ENCODE results near the gene MAPK6. TPM values are rescaled to one million over a fixed set of nuclear protein-coding genes. Genes with fewer than 3 reads are reported as not detected.
A peak's percentile ranks its signal among the peaks of the same experiment; 100 is the strongest.

MAPK6 gene
- total RNA-seq, 1 experiment from 2014 or later, result 22.8 TPM

- DNase-seq (ENCODE audit: low spot score), result peak; percentile 61
Measured at GRCh38 chr15:52010633-52011595, 8.1 kb upstream of the MAPK6 start.

GRCh38 chr15:52011711-52012144, 7.3 kb upstream of the MAPK6 start:
- DNase-seq (ENCODE audit: low spot score), result no peak

DNA sequence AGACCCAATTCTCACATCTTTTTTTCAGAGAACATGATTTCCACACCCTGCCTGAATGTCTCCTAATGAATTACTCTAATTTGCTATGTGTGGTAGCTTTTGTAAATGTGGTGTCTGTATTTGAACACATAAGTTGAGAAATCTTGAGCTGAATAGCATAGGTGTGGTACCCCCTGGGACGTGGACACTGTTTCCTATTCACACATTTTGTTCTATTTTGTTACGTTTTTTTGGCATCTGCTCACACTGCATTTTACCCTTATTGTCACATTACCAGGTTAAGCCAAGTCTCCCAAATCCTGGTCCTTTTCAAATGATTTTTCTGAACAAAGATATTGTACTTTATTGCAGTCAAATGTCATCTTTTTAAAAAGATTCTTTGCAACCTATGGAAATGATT, 6.8 kb upstream of the MAPK6 start:
- no peak for DNase-seq (ENCODE audit: low spot score)

DNA sequence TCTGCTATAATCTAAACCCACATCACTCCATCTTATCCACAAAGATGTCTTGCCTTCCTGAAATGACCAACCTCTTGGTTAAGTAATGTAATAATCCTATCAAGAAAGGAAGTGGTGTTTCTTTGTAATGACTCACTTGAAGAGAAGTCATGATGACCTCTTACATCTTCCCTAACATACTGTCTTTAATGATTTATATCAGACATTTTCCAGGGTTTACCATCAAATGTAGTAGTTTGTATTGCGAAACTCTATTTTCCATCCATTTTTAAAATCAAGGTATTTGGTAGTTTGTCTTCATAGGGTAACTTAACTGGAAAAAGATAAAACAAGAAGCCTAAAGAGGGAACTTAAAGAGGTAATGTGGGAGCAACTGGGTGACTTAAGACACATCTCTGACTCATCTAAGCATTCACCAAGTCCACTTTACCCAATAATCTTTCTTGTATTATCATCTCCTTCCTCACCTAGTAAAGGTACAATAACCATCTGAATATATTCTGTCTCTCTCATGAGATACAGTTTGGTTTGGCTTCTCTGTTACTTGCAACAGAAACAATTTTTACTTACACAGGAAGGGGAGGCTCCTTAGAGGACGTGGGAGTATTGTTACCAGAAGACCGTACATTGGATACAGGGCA, 5.7 kb upstream of the MAPK6 start:
- no peak for DNase-seq (ENCODE audit: low spot score)

GRCh38 chr15:52014616-52015015, 4.4 kb upstream of the MAPK6 start:
- no peak for DNase-seq (ENCODE audit: low spot score)

GRCh38 chr15:52016316-52016715, 2.7 kb upstream of the MAPK6 start:
- no peak for DNase-seq (ENCODE audit: low spot score)

- DNase-seq (ENCODE audit: low spot score), result no peak
Measured at GRCh38 chr15:52018244-52018643, 775 bp upstream of the MAPK6 start.

DNA sequence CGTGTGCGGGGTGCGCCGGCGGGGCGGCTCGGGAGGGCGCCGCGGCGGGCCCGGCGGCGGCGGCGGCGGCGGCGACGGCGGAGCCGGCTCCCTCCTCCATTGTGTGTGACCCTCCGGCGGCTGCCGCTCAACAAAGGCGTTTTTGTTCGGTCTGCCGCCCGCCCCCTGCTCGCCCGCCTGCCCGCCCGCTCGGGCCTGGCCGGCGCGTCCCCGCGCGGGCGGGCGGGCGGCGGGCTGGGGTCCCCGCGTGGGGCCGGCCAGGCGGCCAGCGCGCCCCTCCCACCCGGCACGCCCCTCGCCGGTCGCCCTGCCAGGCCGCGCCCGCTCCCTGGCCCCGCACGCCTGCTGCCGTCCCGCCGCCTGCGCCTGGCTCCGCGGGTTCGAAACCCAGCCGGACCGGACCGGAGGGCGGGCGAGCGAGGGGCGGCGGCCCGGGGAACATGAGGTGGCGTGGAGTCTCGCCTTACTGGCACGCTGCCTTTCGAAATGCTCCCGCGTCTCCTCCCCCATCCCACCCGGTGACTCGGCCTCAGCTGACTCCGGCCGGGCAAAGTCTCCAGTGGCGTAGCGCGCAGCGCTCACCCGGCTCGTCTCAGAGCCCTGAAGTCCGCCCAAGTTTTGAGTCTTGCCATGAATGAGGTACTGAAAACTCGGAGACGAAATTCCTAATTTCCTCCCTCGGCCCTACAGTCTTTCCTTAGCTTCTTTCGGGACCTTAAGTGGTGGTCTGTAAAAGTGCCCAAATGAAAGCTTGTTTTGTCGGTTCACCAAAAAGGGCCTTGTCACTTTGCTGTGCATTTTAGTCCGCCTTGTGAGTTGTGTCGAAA, 588 bp downstream of the MAPK6 start:
- DNase-seq (ENCODE audit: low spot score), result peak; percentile 92

- DNase-seq (ENCODE audit: low spot score), result peak; percentile 65
Measured at GRCh38 chr15:52020221-52021085, 1.4 kb downstream of the MAPK6 start.

GRCh38 chr15:52021128-52021671, 2.2 kb downstream of the MAPK6 start:
- DNase-seq (ENCODE audit: low spot score), result no peak

- no peak for DNase-seq (ENCODE audit: low spot score)
Measured at GRCh38 chr15:52021892-52022540, 3.0 kb downstream of the MAPK6 start.

GRCh38 chr15:52023169-52023922, 4.3 kb downstream of the MAPK6 start:
- DNase-seq (ENCODE audit: low spot score), result no peak

GRCh38 chr15:52028431-52029093, 9.5 kb downstream of the MAPK6 start:
- DNase-seq (ENCODE audit: low spot score), result no peak

GRCh38 chr15:52030010-52030409, 11.0 kb downstream of the MAPK6 start:
- no peak for DNase-seq (ENCODE audit: low spot score)

DNA sequence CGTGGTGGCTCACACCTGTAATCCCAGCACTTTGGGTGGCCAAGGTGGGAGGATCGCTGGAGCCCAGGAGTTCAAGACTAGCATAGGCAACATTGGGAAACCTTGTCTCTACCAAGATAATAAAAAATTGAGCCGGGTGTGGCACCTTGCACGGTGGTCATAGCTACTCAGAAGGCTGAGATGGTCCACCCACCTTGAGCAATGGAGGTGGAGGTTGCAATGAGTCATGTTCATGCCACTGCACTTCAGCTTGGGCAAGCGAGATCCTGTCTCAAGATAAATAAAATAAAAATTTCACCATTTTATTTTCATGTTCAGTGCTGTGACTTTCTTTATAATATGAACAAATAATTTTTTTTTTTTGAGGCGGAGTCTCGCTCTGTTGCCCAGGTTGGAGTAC, 12.5 kb downstream of the MAPK6 start:
- DNase-seq (ENCODE audit: low spot score), result no peak

DNA sequence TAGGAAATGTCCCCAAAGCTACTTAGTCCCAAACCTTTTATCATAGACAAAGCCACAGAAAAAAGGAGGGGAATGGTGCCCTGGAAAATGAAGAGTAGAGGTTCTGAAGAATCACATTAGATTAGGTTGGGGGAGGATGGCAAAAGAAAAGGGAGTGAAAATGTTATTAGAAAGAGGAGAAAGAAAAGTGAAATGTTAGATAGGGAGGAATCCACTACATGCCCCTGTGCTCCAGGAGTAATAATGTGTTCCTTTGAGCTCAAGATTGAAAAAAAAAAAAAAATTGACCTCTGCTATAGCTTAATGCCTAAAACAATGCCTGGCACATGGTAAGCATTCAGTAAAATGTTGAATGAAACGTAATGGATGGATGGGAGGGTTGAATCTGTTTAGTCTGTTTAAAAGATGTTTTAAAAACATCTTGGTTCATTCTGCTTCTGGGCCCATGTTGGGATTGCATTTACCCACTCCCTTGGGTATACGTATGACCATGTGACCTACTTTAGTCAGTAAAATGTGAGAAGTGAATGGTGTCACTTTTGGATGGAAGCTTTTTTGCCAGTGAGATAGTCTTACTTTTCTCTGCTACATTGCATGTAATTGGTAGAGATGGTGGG, 19.0 kb downstream of the MAPK6 start:
- DNase-seq (ENCODE audit: low spot score), result no peak

DNA sequence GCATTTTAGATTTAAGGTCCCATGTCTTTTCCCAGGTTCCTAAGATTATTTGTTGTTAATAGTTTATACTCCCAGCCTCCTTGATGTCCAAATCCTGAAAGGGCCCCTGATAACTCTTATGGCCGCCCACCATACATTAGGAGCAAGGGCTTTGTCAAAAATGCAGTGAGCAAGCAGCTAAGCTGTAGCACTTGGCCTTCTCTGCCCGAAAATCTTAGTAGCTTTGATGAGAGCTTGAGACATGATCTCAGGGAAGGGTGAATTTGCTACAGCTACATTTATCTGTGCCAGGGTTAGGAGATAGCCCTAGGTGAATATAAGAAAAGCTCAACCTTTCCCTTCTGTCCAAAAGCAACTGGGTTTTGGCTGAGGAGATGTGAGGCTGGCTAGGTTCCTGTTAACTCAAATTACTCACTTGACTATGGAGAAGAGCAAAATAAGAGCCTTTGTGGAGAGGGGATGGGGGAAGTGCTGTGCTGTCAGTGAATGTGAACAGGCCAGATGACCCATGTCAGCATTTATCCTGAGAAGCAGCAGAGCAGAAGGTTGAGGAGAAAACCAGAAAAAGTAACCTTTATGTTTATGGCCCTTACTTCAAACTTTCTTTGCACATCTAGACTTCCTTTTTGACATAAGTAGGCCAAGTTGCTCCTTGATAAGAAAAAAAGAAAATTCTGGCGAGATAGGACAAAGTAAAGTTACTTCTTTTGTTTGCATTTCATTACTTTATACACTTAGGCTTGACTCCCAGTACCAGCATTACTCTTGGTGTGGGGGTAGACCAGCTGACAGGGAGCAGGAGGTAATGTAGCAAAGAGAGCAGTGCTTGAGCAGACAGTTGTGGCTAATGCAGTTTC, 21.1 kb downstream of the MAPK6 start:
- no peak for DNase-seq (ENCODE audit: low spot score)

All from HT-29 (cell line).